Measurements from ENCODE around the gene PREB. TPM values are rescaled to one million over a fixed set of nuclear protein-coding genes. Genes with fewer than 3 reads are reported as not detected.

Gene PREB
- total RNA-seq, 1 donor from 2014 or later = 53.6 TPM

- no peak for TF ChIP-seq CTCF (conservative IDR thresholded peaks at IDR 0.05)
- no peak for DNase-seq (ENCODE audit: extremely low spot score, unreplicated experiment)
- Mint-ChIP-seq H3K9me3 (no peaks in the 10 kb centered on the region), H3K27me3 (peaks cover 25% of the 10 kb centered on the region), H3K4me1 (ENCODE audit: unreplicated experiment) (no peaks in the 10 kb centered on the region), H3K27ac (no peak overlapping the region), H3K36me3 (no peaks in the 10 kb centered on the region), H3K4me3 (no peak overlapping the region)
These were observed 25.4 kb downstream of the PREB start for GRCh38 chr2:27109083-27109482.

GRCh38 chr2:27108221-27108620 is 26.2 kb downstream of the PREB start:
- no peak overlapping the region for H3K4me3 Mint-ChIP-seq
- no peaks in the 10 kb centered on the region for H3K36me3 Mint-ChIP-seq
- DNase-seq (ENCODE audit: extremely low spot score, unreplicated experiment) = no peak
- H3K27ac Mint-ChIP-seq = no peak overlapping the region
- H3K27me3 Mint-ChIP-seq = peaks cover 20% of the 10 kb centered on the region
- H3K9me3 Mint-ChIP-seq = no peaks in the 10 kb centered on the region
- TF ChIP-seq CTCF (conservative IDR thresholded peaks at IDR 0.05) = no peak
- no peaks in the 10 kb centered on the region for H3K4me1 Mint-ChIP-seq (ENCODE audit: unreplicated experiment)

- H3K27ac Mint-ChIP-seq = no peak overlapping the region
These were observed 28.5 kb downstream of the PREB start for GRCh38 chr2:27105981-27106380.

GRCh38 chr2:27102329-27102728 is 32.1 kb downstream of the PREB start:
- Mint-ChIP-seq H3K27ac (no peak overlapping the region), H3K27me3 (peaks cover 9% of the 10 kb centered on the region), H3K4me3 (no peak overlapping the region), H3K4me1 (ENCODE audit: unreplicated experiment) (no peaks in the 10 kb centered on the region), H3K36me3 (no peaks in the 10 kb centered on the region), H3K9me3 (no peaks in the 10 kb centered on the region)
- no peak for DNase-seq (ENCODE audit: extremely low spot score, unreplicated experiment)
- no peak for TF ChIP-seq CTCF (conservative IDR thresholded peaks at IDR 0.05)

More at GRCh38 chr2:27105981-27106380, 28.5 kb downstream of the PREB start:
- no peak for DNase-seq (ENCODE audit: extremely low spot score, unreplicated experiment)
- Mint-ChIP-seq H3K36me3 (no peaks in the 10 kb centered on the region), H3K27me3 (peaks cover 13% of the 10 kb centered on the region), H3K9me3 (no peaks in the 10 kb centered on the region), H3K4me3 (no peak overlapping the region), H3K4me1 (ENCODE audit: unreplicated experiment) (no peaks in the 10 kb centered on the region)
- no peak for TF ChIP-seq CTCF (conservative IDR thresholded peaks at IDR 0.05)

DNA sequence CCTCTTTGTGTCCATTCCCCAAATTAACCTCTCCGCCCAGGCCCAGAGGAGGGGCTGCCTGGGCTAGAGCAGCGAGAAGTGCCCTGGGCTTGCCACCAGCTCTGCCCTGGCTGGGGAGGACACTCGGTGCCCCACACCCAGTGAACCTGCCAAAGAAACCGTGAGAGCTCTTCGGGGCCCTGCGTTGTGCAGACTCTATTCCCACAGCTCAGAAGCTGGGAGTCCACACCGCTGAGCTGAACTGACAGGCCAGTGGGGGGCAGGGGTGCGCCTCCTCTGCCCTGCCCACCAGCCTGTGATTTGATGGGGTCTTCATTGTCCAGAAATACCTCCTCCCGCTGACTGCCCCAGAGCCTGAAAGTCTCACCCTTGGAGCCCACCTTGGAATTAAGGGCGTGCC is 34.4 kb downstream of the PREB start:
- Mint-ChIP-seq H3K27ac (no peak overlapping the region), H3K9me3 (no peaks in the 10 kb centered on the region), H3K4me3 (no peak overlapping the region)

More for the DNA sequence above, 34.4 kb downstream of the PREB start:
- DNase-seq (ENCODE audit: extremely low spot score, unreplicated experiment) = no peak
- Mint-ChIP-seq H3K36me3 (no peaks in the 10 kb centered on the region), H3K4me1 (ENCODE audit: unreplicated experiment) (peaks cover 13% of the 10 kb centered on the region), H3K27me3 (peaks cover 9% of the 10 kb centered on the region)
- no peak for TF ChIP-seq CTCF (conservative IDR thresholded peaks at IDR 0.05)
